ES-I3 (cell line): Measurements from ENCODE around the gene C2CD2.

Experiments
- H3K36me3 ChIP-seq: 2 replicates; pipeline ENCODE4 v1.6.1; 2013; ENCODE audit warnings: mild to moderate bottlenecking, low read length, control low read depth, moderate library complexity; ENCODE audit not compliant: insufficient read depth
- H3K4me1 ChIP-seq: 2 replicates; pipeline ENCODE4 v1.6.1; 2013; ENCODE audit warnings: mild to moderate bottlenecking, control low read depth, low read length; ENCODE audit not compliant: insufficient read depth
- H3K9ac ChIP-seq: 2 replicates; pipeline ENCODE4 v1.6.1; 2013; ENCODE audit warnings: low read depth, mild to moderate bottlenecking, low read length, moderate library complexity
- H3K9me3 ChIP-seq: 2 replicates; pipeline ENCODE4 v1.6.1; 2013; ENCODE audit warnings: mild to moderate bottlenecking, low read length, moderate library complexity; ENCODE audit not compliant: control insufficient read depth, insufficient read depth

C2CD2 gene

DNA sequence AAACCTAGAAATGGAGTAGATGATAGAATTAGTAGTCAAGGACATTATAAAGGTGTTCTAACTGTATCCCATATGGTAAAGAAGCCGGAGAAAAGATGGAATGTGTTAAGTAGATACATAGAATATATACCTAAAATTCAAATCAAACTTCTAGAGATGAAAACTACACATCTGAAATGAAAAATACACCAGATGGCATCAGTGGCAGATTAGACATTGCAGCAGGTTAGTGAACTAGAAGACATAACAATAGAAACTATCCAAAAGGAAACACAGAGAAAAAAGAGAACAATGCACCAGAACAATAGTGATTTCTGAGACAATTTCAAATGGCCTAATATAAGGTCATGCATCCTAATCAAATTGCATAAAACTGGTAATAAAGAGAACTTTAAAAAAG, 29.4 kb upstream of the C2CD2 start:
- no peak overlapping the region for H3K9ac ChIP-seq
- H3K4me1 ChIP-seq: no peaks in the 10 kb centered on the region
- no peaks in the 10 kb centered on the region for H3K9me3 ChIP-seq
- no peaks in the 10 kb centered on the region for H3K36me3 ChIP-seq

DNA sequence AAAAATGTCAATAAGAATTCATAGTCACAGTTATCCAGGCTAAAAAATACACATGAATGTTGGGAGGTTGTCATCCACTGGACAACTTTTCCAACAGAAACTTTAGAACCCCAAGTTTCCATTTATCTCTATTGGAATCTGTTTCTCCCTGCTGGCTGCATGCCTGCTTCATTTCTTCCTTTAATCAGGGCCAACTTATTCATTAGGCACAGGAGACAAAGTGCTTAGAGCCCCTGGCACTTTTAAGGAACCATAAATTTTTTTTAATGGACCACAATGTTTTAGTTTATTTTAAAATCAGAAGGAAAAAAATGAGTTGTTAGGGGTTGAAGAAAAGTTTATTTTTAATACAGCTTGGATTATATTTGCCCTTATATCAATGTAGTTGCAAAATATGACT, 26.7 kb upstream of the C2CD2 start:
- Histone ChIP-seq H3K9ac (no peak overlapping the region), H3K9me3 (no peaks in the 10 kb centered on the region), H3K4me1 (no peaks in the 10 kb centered on the region), H3K36me3 (no peaks in the 10 kb centered on the region)

DNA sequence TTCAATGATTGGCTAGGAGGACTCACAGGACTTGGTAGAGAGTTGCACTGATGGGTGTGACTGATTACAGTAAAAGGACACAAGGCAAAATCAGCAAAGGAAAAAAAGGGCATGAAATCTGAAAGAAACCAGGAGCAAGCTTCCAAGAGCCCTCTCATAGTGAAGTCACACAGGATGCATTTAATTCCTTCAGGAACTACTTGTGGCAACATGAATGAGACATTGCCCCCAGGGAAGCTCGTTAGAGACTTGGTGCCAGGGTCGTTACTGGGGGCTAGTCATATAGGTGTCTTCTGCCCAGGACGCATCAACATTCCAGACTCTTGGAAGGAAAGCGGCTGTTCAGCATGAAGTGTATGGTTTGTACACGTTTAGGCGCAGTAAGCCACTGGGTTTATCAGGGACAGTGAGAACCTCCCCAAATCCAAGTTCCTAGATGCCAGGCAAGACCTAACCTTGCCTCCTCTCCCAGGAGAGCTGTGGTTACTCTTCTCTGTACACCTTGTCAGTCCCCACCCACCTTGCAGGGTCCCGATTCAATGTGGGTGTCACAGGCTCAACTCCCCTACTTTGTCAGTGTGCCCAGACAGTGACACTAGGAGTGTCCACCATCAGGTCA, 26.0 kb upstream of the C2CD2 start:
- H3K36me3 ChIP-seq: no peaks in the 10 kb centered on the region
- no peak overlapping the region for H3K9ac ChIP-seq
- H3K4me1 ChIP-seq: no peaks in the 10 kb centered on the region
- H3K9me3 ChIP-seq: no peaks in the 10 kb centered on the region

DNA sequence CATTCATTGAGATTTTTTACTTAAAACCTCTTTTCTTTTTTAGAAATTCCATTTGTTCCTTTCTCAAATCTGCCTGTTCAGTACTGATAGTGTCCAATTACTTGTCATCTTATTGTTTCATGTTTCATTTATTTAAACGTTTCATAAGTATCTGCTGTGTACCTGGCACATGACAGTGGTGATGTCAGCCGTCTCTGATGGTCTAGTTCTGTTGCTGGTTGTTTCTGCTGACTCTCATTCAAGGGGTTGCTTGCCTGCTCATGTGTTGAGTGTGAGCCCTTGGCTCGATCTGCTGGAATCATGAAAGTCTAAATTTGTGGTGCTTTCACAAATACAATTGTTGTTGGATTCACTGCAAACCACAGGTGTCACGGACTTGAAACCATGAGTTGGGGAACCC, 25.5 kb upstream of the C2CD2 start:
- H3K9me3 ChIP-seq: no peaks in the 10 kb centered on the region
- no peak overlapping the region for H3K9ac ChIP-seq
- peaks cover 2% of the 10 kb centered on the region; the same call in 1 of the 2 replicates for H3K4me1 ChIP-seq
- no peaks in the 10 kb centered on the region for H3K36me3 ChIP-seq

DNA sequence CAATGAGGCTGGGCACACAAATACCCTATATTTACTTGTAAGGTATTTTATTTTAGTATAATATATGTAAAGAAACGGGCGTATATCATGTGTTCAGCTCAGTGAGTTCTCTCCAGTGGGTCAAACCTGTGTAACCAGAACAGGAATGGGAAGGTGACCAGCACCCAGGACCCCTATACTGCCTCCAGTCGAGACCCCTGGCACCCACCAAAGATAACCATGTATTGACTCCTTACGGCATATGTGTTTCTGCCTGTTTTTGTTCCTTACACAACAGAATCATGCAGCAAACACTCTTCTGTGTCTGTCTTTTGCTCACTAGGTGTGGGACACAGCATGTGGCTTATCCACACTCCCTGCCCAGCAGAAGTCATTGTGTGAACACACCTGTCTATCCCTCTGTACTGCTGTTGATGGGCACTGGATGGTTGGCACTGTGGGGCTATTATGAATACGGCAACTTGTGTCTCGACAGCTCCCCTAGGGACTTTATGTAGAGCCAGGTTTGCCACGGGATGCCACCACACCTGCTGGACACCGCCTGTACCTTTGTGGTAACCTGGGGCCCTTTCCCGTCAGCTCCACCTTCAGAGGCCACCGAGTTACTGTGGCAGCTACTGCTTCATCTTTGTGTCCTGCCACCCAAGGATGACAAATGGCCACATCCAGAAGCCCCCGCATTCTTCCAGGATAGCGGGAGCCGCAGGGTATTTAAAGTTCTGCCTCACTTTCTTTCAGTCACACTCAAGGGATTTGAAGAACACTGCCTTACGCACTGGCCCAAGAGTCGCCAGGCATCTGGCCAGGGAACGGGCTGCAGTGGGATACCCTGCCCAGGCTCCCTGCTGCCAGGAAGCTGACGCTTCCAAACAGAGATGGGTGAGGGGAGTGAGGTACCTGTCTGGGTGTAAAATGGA, 23.5 kb upstream of the C2CD2 start:
- Histone ChIP-seq H3K9me3 (no peaks in the 10 kb centered on the region), H3K9ac (no peak overlapping the region), H3K4me1 (peaks cover 4% of the 10 kb centered on the region; the same call in 1 of the 2 replicates), H3K36me3 (no peaks in the 10 kb centered on the region)

DNA sequence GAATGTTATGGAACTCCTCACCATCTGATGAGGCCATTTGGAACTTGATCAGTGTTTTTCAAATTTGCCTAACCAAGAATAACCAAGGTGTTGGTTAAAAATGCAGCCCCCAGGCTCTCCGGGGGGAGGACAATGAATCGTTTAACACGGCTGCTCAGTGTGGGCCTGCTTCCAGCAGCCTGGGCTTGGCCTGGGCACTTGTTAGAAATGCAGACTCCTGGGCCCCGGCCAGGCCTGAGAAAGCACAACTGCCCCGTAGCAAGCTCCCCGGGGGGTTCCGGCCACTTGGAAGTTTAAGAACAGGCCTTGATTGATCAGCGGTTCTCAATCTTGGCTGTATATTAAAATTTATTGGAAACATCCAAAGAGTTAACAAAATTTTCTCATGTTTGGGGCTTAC, 22.8 kb upstream of the C2CD2 start:
- Histone ChIP-seq H3K9me3 (no peaks in the 10 kb centered on the region), H3K9ac (no peak overlapping the region), H3K4me1 (peaks cover 4% of the 10 kb centered on the region; the same call in 1 of the 2 replicates), H3K36me3 (no peaks in the 10 kb centered on the region)

DNA sequence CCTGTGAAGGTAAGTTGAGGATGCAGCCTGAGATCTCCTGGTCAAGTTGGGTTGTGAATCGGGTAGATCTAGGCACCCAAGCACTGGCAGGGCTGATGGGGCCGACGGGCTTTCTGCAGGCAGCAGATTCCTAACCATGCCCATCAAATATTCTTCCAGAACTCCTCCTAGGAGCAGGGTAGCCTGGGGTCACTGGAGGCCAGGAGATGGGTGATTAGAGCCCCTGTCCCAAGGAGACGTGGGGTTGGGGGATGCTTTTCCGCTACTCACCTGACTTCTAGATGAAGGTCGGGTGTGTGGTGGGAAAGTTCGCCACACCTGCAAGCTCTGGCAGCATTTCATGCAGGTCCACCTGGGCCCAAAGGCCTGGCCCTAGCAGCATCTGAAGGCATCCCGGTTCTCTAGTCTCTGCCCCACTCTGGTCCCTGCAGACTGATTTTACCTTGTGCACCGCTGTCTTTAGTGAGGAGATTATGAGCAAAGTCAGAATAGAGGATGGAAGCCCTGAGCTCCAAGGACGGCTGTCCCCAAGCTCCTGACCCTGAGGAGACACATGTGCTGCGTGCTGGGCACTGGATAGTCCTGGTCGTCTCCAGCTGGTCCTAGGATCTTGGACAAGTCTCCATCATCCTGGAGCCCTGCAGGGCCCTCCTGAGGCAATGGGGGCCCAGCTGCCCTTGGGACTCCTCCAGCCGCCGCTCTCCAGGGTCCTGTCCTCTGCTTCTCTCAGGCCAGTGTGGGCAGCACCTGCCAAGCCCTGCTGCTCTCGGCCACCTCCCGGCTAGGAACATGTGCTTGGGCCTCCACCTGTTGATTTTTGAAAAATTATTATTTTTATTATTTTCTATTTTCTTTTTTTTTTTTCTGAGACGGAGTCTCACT, 21.8 kb upstream of the C2CD2 start:
- Histone ChIP-seq H3K4me1 (peaks cover 4% of the 10 kb centered on the region; the same call in 1 of the 2 replicates), H3K36me3 (no peaks in the 10 kb centered on the region), H3K9me3 (no peaks in the 10 kb centered on the region)

DNA sequence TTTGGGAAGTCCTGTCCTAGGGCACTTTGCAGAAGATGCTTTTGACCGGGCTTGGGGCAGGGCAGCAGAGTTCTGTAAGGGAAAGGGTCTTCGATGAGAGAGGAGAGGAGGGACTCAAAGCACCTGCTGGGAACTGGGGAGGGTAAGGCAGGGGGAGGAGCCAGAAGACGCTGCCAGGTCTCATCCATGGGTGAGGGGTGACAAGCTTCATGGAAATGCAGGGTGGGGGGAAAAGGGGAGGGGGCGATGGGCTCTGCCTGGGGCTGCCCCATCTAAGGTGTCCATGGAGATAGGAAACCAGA, 20.9 kb upstream of the C2CD2 start:
- H3K9ac ChIP-seq: no peak overlapping the region
- H3K9me3 ChIP-seq: no peaks in the 10 kb centered on the region
- H3K4me1 ChIP-seq: peaks cover 4% of the 10 kb centered on the region; the same call in 1 of the 2 replicates
- no peaks in the 10 kb centered on the region for H3K36me3 ChIP-seq

More for the DNA sequence above, 21.8 kb upstream of the C2CD2 start:
- H3K9ac ChIP-seq: no peak overlapping the region

DNA sequence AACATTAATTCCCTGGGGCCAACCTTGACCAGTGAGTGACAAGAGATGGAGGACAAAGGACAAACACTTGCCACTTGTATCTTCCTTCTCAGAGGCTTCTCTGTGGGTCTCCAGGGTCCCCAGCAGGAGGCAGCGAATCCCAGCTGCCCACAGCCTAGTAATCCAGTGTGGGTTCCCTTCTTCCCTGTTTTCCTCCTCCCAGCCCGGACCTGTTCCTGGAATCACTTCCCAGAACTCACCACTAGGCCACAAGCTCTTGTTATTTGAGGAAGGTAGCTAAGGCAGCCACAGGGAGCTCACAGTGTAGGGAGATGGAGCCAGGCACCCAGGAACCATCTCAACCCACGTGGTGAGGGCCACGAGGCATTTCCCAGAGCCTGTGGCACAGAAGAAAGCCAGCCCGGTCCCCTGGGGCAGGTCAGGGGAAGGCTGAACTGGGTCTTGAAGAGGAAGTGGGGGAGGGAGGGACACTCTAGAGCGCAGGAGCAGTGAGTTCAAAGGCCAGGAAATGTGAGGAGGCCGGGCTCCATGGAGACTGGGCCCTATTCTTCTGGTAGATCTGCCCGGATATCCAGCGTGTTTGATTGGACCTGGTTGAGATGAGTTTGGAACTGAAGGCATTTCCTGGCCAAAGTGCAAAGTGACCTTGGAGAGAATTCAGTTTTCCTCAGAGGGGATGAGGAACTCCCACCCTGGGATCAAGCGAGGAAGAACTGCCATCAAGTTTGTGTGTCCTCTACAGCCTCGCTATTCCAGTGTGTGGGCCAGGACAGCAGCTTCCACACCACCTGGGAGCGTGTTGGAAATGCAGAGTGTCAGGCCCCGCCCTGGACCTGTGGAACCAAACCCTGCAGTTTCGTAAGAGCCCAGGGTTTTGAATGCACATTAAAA, 20.3 kb upstream of the C2CD2 start:
- Histone ChIP-seq H3K9ac (no peak overlapping the region), H3K4me1 (peaks cover 4% of the 10 kb centered on the region; the same call in 1 of the 2 replicates), H3K36me3 (no peaks in the 10 kb centered on the region), H3K9me3 (no peaks in the 10 kb centered on the region)

DNA sequence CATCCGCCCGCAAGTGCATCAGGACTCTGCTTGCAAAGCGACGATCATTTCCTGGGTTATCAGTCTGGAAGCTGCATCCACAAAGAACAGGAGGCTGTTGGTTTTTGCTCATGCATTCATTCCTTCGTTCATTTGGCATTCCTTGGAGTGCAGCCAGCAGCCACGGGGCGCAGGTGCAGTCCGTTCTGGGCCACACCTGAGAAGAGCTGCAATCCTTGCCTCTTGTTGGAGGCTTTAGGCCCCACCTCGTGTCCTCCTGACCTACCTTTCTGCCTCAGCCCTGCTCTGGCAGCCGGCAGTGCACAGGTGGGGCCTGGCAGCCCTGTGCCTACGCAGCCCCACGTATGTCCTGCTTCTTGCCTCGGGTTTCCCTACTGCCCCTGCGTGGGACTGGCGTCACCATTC, 19.6 kb upstream of the C2CD2 start:
- Histone ChIP-seq H3K36me3 (no peaks in the 10 kb centered on the region), H3K9ac (no peak overlapping the region), H3K9me3 (no peaks in the 10 kb centered on the region), H3K4me1 (peaks cover 4% of the 10 kb centered on the region; the same call in 1 of the 2 replicates)

DNA sequence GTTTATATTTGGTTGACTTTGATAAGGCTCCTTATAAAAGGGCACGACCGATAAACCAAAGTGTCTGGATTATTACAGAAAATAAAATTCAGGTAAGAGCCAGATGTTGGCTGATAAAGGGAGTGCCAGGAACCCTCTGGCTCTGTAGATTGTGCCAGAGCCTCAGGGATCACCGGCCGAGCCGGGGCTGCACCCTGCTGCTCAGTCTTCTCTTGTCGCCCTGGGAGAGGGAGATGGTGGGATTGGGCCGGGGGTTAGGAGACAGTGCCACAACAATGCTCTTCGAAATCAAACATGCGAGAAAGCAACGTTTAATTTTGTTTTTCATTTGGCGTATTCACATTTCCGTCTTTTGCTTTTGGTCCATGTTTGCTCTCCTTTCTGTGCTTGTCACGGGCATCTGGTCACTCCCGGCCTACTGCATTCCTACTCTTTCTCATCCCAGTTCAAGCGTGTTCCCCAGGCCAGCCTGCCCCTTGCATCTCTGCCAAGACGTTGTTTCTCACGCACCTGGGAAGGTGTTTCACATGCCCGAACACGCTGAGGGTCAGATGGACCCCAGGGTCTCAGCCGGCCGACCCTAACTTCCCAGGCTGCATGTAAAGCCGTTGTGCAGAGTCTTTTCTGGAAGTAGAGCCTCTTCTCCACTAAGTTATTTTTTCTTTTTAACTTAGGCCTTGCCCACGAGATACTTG, 18.8 kb upstream of the C2CD2 start:
- no peaks in the 10 kb centered on the region for H3K36me3 ChIP-seq
- H3K4me1 ChIP-seq: peaks cover 4% of the 10 kb centered on the region; the same call in 1 of the 2 replicates
- H3K9me3 ChIP-seq: no peaks in the 10 kb centered on the region
- H3K9ac ChIP-seq: no peak overlapping the region

DNA sequence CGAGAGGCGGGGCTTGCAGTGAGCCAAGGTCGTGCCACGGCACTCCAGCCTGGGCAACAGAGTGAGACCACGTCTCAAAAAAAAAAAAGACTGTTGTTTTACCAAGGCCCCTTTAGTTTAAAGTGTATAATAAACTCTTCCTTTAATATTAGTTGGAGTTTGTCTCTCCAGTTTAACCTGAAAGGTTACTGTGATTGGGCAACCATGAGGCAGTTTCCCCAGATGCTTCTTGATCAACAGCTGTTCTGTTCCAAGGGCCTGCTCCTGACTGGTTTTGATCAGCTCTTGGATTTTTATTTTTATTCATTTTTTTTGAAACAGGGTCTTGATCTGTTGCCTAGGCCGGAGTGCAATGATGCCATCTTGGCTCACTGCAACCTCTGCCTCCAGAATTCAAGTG, 18.1 kb upstream of the C2CD2 start:
- peaks cover 4% of the 10 kb centered on the region; the same call in 1 of the 2 replicates for H3K4me1 ChIP-seq
- H3K9ac ChIP-seq: no peak overlapping the region
- no peaks in the 10 kb centered on the region for H3K9me3 ChIP-seq
- H3K36me3 ChIP-seq: no peaks in the 10 kb centered on the region
